Left forelimb (tissue), 1 donor: Measurements from ENCODE around the gene STX8.

Source experiments
- DNase-seq: peaks from one replicate; pipeline ENCODE4 v3.0.0-alpha.2; 2018; ENCODE audit warnings: low spot score

The STX8 gene

GRCh38 chr17:9208381-9209105 is 367.1 kb downstream of the STX8 start:
- peak; percentile 51 for DNase-seq

- peak; percentile 58 for DNase-seq
These were observed 368.8 kb downstream of the STX8 start for GRCh38 chr17:9206741-9207332.

GRCh38 chr17:9206410-9206703 is 369.3 kb downstream of the STX8 start:
- DNase-seq = peak; percentile 23

- peak; percentile 53 for DNase-seq
These were observed 369.9 kb downstream of the STX8 start for GRCh38 chr17:9205520-9206409.

- DNase-seq = no peak
These were observed 370.8 kb downstream of the STX8 start for GRCh38 chr17:9204637-9205329.

GRCh38 chr17:9203771-9204425 is 371.7 kb downstream of the STX8 start:
- DNase-seq = no peak

- no peak for DNase-seq
These were observed 373.1 kb downstream of the STX8 start for GRCh38 chr17:9202532-9202931.

- no peak for DNase-seq
These were observed 374.8 kb downstream of the STX8 start for GRCh38 chr17:9200699-9201359.
